ENCODE results near the gene MSL3B.

MSL3B gene

DNA sequence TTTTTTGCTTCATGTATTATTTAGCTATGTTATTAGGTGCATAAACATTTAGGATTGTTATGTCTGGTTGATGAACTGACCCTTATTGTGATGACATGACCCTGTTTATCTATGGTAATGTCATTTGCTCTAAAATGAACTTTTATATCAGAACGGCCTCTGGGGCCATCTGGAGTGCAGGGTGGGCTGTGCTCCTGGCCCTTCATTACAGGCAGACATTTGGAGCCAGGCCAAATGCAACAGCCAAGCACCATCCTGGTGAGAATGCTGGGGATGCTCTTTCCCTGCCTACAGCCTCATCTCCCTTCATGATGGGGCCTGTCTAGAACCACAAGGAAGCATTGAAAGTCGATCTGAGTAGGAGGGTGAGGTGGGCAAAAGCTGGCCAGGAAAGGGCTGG is 51.9 kb downstream of the MSL3B start:
- no peak for DNase-seq

GRCh38 chr2:233815861-233816260 is 52.3 kb downstream of the MSL3B start:
- no peak for DNase-seq

Data from effector CD4-positive, alpha-beta T cell (primary cell).